ENCODE data around the gene MYH7.
"Not testable (repeated sequence)": the region's sequence is repeated elsewhere in the genome, so short reads cannot be mapped to it uniquely, and the experiment has no call there.

DNA sequence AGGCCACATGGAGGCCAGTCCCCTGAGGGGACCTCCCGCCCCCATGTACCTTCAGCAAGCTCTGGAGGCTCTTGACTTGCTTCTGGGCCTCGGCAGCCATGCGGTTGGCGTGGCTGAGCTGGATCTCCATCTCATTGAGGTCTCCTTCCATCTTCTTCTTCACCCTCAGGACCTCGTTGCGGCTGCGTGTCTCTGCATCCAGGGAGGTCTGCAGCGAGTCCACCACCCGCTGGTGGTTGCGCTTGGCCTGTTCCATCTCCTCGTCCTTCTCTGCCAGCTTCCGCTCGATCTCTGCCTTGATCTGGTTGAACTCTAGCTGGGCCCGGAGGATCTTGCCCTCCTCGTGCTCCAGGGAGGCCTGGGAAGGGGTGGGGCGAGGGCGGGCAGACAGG, 49.2 kb downstream of the MYH7 start:
- not testable (repeated sequence) for TF ChIP-seq POLR2A (IDR thresholded peaks at IDR 0.05)
- TF ChIP-seq, protein P1, sequence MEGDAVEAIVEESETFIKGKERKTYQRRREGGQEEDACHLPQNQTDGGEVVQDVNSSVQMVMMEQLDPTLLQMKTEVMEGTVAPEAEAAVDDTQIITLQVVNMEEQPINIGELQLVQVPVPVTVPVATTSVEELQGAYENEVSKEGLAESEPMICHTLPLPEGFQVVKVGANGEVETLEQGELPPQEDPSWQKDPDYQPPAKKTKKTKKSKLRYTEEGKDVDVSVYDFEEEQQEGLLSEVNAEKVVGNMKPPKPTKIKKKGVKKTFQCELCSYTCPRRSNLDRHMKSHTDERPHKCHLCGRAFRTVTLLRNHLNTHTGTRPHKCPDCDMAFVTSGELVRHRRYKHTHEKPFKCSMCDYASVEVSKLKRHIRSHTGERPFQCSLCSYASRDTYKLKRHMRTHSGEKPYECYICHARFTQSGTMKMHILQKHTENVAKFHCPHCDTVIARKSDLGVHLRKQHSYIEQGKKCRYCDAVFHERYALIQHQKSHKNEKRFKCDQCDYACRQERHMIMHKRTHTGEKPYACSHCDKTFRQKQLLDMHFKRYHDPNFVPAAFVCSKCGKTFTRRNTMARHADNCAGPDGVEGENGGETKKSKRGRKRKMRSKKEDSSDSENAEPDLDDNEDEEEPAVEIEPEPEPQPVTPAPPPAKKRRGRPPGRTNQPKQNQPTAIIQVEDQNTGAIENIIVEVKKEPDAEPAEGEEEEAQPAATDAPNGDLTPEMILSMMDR (IDR thresholded peaks at IDR 0.05 in 4 of 5, conservative IDR thresholded peaks at IDR 0.05 in 1 of 5), result not testable (repeated sequence)
